ENCODE measurements around the gene EDNRA.

The EDNRA gene

DNA sequence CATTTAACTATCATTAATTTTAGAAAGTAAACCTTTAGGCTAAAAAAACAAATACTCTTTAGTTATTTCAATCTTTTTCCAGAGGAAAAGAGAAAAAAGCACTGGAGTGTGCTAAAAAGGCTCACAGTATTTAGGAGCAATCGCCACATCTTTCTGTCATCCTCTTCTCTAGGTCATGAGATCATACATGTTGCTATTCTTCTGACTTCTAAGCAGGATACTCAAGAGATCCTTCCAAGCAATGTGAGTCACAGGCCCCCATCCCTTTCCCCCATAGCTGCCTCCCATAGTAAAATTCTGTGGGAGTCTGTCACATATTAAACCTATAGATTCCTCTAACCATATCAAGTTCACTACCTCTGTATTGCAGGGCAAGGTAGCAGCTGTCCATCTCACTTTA is 7.7 kb downstream of the EDNRA start:
- Histone ChIP-seq H3K9me3 (no peaks in the 10 kb centered on the region), H3K4me1 (peaks cover 0 to 67% (median 13%) of the 10 kb centered on the region in 4 donors), H3K4me3 (no peak overlapping the region), H3K27me3 (no peaks in the 10 kb centered on the region), H3K36me3 (no peaks in the 10 kb centered on the region), H3K27ac (peak overlapping the region in 1 of 2 donors; percentile 14)
- TF ChIP-seq, protein P1, sequence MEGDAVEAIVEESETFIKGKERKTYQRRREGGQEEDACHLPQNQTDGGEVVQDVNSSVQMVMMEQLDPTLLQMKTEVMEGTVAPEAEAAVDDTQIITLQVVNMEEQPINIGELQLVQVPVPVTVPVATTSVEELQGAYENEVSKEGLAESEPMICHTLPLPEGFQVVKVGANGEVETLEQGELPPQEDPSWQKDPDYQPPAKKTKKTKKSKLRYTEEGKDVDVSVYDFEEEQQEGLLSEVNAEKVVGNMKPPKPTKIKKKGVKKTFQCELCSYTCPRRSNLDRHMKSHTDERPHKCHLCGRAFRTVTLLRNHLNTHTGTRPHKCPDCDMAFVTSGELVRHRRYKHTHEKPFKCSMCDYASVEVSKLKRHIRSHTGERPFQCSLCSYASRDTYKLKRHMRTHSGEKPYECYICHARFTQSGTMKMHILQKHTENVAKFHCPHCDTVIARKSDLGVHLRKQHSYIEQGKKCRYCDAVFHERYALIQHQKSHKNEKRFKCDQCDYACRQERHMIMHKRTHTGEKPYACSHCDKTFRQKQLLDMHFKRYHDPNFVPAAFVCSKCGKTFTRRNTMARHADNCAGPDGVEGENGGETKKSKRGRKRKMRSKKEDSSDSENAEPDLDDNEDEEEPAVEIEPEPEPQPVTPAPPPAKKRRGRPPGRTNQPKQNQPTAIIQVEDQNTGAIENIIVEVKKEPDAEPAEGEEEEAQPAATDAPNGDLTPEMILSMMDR (IDR thresholded peaks at IDR 0.05), result no peak
- no peak for DNase-seq
- intact Hi-C loops (cut with DNase I; ENCODE audit: low total_unique reads), result no loop called here

- Histone ChIP-seq H3K36me3 (no peaks in the 10 kb centered on the region), H3K27ac (peak overlapping the region in 1 of 2 donors; percentile 56), H3K4me1 (peaks cover 0 to 64% (median 18%) of the 10 kb centered on the region in 4 donors), H3K9me3 (no peaks in the 10 kb centered on the region), H3K4me3 (no peak overlapping the region), H3K27me3 (no peaks in the 10 kb centered on the region)
- TF ChIP-seq, protein P1 (IDR thresholded peaks at IDR 0.05), result no peak
- intact Hi-C loops (cut with DNase I; ENCODE audit: low total_unique reads), result no loop called here
- DNase-seq, result no peak
These were observed 10.2 kb downstream of the EDNRA start for GRCh38 chr4:147491086-147491485.

- intact Hi-C loops (cut with DNase I; ENCODE audit: low total_unique reads), result no loop called here
- TF ChIP-seq, protein P1 (IDR thresholded peaks at IDR 0.05), result no peak
- peaks cover 0 to 58% (median 15%) of the 10 kb centered on the region in 4 donors for H3K4me1 ChIP-seq
- no peaks in the 10 kb centered on the region for H3K9me3 ChIP-seq
- no peaks in the 10 kb centered on the region for H3K27me3 ChIP-seq
- peak overlapping the region; percentile 56 to 60 for H3K27ac ChIP-seq
- H3K36me3 ChIP-seq, result no peaks in the 10 kb centered on the region
- no peak for DNase-seq
- H3K4me3 ChIP-seq, result no peak overlapping the region
These were observed 11.4 kb downstream of the EDNRA start for GRCh38 chr4:147492306-147492705.

- TF ChIP-seq, protein P1 (IDR thresholded peaks at IDR 0.05), result no peak
- intact Hi-C loops (cut with DNase I; ENCODE audit: low total_unique reads), result no loop called here
- Histone ChIP-seq H3K9me3 (no peaks in the 10 kb centered on the region), H3K4me1 (peaks cover 0 to 57% (median 15%) of the 10 kb centered on the region in 4 donors), H3K36me3 (no peaks in the 10 kb centered on the region), H3K27me3 (no peaks in the 10 kb centered on the region), H3K27ac (peak overlapping the region; percentile 56 to 60), H3K4me3 (peak overlapping the region in 1 of 2 donors; percentile 1)
- DNase-seq, result peak; percentile 45 to 87
These were observed 11.9 kb downstream of the EDNRA start for GRCh38 chr4:147492761-147493160.

DNA sequence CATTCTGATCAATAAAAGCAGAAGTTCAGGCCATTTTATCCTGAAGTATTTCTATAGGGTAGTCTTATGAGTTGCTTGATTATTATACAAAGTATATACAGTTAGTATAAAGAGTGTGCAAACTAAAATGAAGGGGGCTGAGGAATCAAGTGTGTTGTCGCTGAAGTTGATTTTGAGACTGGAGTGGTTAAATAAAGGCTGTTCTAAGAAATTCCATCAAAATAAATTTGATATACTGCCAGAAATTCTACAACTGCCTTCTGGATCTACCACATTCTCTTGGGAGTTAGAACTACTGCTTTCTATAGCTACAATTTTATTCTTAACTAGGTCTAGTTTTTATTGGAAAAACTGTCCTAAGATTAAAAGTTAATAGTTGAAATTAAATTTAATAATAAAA is 12.4 kb downstream of the EDNRA start:
- DNase-seq, result no peak
- Histone ChIP-seq H3K27ac (peak overlapping the region; percentile 56 to 60), H3K4me3 (peak overlapping the region in 1 of 2 donors; percentile 1), H3K27me3 (no peaks in the 10 kb centered on the region), H3K9me3 (no peaks in the 10 kb centered on the region), H3K4me1 (peaks cover 0 to 57% (median 17%) of the 10 kb centered on the region in 4 donors), H3K36me3 (no peaks in the 10 kb centered on the region)
- TF ChIP-seq, protein P1 (IDR thresholded peaks at IDR 0.05), result no peak
- intact Hi-C loops (cut with DNase I; ENCODE audit: low total_unique reads), result no loop called here

GRCh38 chr4:147494301-147494700 is 13.4 kb downstream of the EDNRA start:
- Histone ChIP-seq H3K36me3 (no peaks in the 10 kb centered on the region), H3K4me1 (peaks cover 0 to 52% (median 18%) of the 10 kb centered on the region in 4 donors), H3K4me3 (no peak overlapping the region), H3K9me3 (no peaks in the 10 kb centered on the region), H3K27me3 (no peaks in the 10 kb centered on the region), H3K27ac (peak overlapping the region in 1 of 2 donors; percentile 56)
- intact Hi-C loops (cut with DNase I; ENCODE audit: low total_unique reads), result no loop called here
- TF ChIP-seq, protein P1 (IDR thresholded peaks at IDR 0.05), result no peak
- DNase-seq, result no peak

Data from tibial artery (tissue), 4 donors.